ENCODE data around the gene HEBP1.
"Not testable (repeated sequence)": the region's sequence is repeated elsewhere in the genome, so short reads cannot be mapped to it uniquely, and the experiment has no call there.

Gene HEBP1

DNA sequence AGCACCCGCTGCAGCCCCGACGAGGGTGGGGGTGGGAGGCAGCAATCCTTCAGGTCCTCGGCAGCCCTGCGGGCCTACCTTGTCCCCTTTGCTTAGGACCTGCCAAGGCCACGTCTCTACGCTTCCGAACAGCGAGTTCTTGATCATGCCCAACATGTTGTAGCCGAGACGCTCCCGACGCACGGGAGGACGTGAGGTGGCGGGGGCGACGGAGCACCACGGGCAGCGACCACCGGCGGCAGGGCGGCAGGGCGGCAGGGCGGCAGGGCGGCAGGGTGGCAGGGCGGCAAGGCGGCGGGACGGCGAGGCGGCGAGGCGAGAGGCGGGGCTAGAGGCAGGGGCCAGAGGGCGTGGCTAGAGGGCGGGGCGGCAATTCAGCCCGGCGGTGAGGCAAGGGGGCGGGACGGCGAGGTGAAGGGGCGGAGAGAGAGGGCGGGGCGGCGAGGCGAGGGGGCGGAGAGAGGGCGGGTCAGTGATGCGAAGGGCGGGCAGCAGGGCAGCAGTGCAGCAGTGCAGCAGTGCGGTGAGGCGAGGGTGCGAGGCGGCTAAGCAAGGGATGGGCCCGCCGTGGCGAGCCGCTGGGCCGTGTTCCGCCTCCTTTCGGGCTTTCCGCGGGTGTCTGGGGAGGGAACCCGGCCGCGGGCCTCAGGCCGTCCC lies at the start of gene HEBP1:
Gene HEBP1, minus strand, starts transcription at position 307 of the 657 bp plus-strand sequence. Its CDS starts 151 bp downstream, at position 156.
- no peak for FAIRE-seq

GRCh38 chr12:13049816-13050215 lies 49.8 kb upstream of the HEBP1 start:
- no peak for FAIRE-seq

- FAIRE-seq = no peak
Measured at GRCh38 chr12:13046964-13047363, 46.9 kb upstream of the HEBP1 start.

- no peak for FAIRE-seq
Measured at GRCh38 chr12:13045816-13046215, 45.8 kb upstream of the HEBP1 start.

GRCh38 chr12:13044906-13045299 lies 44.8 kb upstream of the HEBP1 start:
- FAIRE-seq = no peak

DNA sequence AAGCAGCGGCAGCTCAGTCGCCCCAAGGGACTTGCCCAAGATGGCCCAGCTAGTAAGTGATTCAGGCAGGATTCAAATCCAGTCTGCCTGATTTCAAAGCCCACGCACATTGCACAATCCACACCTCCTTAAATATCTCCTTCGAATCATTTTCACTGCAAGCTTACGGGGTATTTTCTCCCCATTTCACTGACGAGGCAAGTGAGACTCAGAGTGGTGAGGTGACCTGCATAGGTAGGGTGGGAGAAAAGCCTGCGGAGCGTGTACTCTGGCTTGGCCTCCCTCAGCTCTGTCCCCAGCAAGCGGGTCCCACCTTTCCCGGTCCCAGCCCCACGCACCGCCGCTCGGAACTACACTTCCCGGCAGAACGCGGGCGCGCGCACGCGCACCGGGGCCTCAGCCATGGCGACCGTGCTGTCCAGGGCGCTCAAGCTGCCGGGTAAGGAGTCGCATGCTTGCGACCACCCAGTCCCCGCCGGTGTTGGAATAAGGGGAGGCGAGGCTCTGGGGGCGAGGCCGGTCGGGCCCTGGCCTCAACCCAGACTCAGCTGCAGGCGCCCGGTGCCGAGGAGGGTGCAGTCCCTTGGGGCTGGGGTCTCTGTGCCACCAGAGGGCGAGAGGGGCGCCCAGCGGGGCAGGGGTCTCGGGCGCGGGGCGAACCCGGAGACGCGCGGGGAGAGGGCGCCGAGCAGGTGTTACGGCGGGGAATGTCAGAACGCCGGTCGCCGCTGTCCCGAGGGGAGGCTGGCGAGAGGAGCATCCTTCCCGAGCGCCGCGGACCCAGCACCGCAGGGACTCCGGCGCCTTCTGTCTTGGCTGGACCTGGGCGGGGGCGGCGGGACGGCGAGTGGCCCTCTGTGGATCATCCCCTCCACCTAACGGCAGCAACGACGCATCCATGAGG lies 44.2 kb upstream of the HEBP1 start, which contains the start of gene FAM234B:
Gene FAM234B, plus strand, starts transcription at position 380 of the 904 bp plus-strand sequence. Its CDS starts 23 bp downstream, at position 403.
- no peak for FAIRE-seq

DNA sequence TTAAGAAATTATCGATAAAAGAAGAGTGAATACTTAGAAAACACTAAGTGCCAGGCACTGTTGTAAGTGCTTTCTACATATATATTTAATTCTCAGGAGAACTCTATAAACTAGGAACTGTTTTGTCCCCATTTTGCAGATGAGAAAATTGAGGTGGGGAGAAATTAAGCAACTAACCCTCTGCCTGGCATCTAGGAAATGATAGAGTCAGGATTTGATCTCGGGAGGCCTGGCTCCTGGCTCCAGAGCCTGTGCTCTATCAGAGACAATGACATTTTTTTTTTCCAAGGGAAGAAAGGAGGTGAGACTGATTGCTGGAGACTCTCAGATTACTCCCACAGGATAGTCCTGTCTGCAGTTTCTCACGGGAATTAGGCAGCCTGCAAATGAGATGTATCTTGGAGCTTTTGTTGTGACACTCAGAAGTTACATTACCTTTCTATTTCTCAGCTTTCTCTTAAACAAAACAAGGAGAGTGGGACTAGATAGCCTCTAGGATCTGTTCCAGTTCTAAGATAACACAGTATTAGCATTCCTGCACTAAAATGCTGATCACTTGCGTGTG lies 42.7 kb upstream of the HEBP1 start:
- FAIRE-seq = no peak

DNA sequence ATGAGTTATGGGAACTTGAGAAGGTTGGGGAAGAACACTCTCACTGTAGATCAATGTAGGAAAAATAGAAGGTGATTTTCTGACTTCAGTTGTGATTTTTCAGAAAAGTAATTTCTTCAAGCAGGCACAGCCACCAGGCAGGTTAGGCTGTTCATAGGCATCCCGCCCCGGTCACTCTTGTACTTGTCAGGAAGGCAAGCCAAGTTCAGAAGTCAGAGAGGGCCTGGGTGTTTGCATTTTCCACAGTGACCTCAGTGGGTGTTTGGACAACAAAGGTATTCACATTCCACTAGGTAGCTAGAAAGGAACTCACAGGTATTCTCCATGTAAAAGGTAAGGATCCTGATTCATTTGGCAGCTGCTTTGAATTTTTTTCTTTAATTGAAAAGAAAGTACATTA lies 41.2 kb upstream of the HEBP1 start:
- no peak for FAIRE-seq

- FAIRE-seq = no peak
Measured at GRCh38 chr12:13039328-13039956, 39.4 kb upstream of the HEBP1 start.

- no peak for FAIRE-seq
Measured at GRCh38 chr12:13038491-13039161, 38.6 kb upstream of the HEBP1 start.

DNA sequence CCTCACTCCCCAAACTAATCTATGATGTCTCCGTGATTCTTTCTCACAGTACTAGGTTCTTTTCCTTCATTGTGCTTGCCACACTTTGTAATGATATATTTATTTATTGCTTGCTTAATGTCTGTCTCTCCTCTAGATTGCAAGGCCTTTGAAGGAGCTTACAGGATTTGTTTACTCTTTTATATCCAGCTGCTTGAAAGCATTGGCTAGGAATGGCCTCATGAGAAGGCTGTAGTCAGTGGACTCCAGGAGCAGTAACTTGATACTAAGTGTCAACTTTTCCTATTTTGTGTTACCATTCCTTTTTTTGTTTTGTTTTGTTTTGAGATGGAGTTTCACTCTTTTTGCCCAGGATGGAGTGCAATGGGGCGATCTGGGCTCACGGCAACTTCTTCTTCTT lies 36.8 kb upstream of the HEBP1 start:
- no peak for FAIRE-seq

GRCh38 chr12:13035335-13035734 lies 35.3 kb upstream of the HEBP1 start:
- not testable (repeated sequence) for FAIRE-seq

DNA sequence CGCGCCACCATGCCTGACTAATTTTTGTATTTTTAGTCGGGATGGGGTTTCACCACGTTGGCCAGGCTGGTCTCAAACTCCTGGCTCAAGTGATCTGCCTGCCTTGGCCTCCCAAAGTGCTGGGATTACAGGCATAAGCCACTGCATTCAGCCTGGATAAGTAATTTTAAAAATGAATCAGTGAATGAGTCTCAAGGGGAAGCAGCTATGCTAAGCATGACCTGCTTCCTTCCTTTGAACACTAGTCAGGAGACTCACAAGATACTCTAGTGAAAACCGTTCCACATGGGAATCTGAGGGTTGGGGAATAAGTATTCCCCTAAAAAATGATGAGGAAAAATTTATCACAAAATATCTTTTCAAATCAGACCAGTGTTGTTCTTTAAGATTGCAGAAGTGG lies 33.4 kb upstream of the HEBP1 start:
- FAIRE-seq = no peak

DNA sequence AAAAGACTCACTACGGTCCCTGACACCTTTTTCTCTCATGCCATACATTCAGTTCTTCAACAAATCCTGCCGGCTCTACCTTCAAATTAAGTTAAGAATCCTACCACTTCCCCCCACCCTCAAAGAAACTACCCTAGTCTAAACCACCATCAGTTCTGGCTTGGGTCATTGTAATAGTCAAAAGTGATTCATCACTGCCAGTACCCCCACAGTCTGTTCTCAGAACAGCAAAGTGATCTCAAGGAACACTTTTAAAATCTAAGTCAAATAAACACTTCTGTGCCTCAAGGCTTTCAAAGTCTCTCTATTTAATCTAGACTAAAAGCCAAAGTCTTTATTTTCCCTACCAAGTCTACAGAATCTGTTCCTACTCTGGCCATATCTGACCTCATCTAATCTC lies 32.1 kb upstream of the HEBP1 start:
- no peak for FAIRE-seq

DNA sequence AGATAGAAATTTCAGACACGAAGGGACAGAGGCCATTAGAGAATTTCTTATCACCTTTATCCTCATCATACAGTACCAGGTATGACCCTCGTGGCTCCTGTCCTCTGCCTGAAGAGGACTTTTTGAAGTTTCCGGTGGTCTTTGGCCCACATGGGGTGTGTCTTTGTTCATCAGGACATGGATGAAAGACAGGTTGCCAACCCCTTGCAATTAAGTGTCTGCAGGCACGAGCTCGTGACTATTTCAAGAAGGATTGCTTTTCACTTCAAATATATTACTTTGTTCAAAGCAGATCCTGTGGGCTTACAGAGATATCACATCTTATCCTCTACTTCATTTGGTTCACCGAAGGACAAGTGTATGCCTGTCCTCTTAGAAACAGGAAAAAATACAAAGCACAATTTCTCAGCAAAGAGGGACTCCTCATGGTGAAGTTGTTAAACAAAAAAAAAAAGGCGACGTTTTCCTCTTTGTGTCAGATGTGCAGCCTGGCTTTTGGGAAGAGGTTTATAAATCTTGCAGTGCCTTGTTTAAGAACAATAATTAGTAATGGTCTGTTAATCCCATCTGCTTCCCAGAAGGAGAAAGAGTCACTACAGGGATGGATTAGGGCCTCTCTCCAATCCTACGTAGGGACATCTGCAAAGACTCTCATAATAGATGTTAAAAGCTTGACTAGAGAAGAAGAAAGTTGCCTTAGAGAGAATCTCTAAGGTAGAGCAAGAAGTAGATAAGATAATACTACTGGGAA lies 30.7 kb upstream of the HEBP1 start:
- no peak for FAIRE-seq

DNA sequence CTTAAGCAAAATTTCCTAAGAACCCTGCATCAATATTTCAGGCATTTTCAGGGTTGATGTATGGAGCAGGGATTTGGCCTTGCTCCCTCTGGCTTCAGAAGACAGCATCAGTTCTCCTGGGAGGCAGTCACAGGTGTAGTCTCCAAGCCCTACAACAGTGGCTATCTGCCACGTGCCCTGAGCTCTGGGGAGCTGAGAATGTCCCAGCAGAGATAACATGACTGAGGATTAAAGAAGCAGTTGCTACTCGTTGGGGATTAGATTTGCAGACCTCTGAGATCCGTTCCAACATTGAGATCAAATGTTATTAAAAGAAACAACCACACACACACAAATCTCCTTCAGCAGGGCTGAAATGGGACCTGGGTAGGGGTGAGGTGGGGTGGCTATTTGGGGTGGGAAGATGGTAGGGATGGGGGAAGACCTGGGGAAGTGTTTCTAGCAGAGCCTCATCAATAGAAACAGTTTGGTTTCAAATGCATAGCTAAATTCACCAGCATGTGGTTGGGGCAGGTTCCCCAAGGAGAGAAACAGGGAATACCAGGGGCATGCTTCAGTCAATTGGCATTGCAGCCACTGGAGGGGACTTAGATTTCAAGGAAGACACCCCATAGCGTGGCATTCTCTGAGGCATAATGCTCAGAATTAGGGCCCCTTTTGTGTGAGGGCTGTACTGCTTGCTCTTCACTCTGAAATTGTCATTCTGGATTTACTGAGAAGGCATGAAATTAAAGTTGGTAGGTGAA lies 28.9 kb upstream of the HEBP1 start:
- FAIRE-seq = no peak

- FAIRE-seq = no peak
Measured at GRCh38 chr12:13027508-13027907, 27.4 kb upstream of the HEBP1 start.

DNA sequence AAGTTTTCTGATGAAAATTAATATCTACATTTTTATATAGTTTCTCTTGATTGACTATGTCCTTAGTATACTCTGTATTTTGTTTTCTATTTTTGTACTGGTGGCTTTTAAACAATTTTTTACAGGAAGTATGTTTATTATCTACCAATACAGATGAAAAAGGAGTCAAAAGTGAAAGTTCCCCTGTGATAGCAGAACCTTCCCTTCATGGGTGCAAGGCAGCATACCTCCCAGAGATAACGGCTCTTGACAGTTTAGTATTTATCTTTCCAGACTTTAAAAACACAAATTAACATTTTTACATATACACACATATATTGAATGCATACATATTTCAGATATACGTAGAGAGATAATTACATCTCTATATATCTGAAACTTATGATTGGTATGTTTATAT lies 27.0 kb upstream of the HEBP1 start:
- FAIRE-seq = no peak

DNA sequence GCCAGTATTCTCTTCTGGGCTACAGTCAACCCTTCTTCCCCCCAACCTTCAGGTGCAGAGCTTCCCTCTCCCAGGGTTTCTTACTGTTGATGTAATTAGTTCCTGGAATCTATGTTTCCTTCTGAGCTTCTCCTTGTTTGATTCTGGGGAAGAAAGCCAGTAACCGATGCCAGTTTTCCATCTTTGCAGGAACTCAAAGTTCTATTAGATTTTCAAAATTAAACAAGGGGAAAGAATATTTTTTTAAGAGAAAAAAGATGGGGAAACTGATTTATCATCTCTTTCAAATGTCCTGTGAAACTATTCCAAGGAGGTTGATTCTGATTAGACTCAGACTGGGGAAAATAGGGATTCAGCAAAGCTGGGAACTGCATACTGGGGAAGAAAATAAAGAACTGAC lies 26.2 kb upstream of the HEBP1 start:
- no peak for FAIRE-seq

GRCh38 chr12:13024531-13024916 lies 24.5 kb upstream of the HEBP1 start:
- FAIRE-seq = no peak

- FAIRE-seq = peak; percentile 58
Measured at GRCh38 chr12:13023811-13024530, 23.9 kb upstream of the HEBP1 start.

Measured in TTC549 (cell line).